GM15510 (cell line): ENCODE measurements around the gene KCNAB1.

Experiments used
- POLR2A ChIP-seq: IDR thresholded peaks from 3 replicates; pipeline ENCODE4 v1.6.1; 2011; ENCODE audit warnings: borderline replicate concordance; ENCODE audit not compliant: insufficient read length; ENCODE audit errors: extremely low read depth

KCNAB1 gene

DNA sequence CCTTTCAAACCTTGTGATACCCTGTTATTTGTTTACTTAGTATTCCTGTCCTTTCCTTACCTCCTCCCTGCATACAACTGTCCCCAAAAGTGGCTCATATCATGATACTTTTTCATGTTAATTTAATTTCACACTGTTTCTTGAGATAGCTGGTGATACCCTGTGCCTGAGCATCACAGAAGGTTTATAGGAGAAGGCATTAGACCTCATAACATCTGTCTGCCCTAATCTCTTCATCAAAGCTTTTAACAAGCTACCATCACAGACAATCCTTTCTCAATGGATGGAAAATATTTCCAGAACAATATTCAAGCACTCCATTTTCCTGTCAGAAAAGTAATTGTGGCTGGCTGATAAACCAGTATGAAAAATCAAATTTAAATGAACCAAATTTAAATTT, 353.0 kb downstream of the KCNAB1 start:
- TF ChIP-seq POLR2A = no peak

DNA sequence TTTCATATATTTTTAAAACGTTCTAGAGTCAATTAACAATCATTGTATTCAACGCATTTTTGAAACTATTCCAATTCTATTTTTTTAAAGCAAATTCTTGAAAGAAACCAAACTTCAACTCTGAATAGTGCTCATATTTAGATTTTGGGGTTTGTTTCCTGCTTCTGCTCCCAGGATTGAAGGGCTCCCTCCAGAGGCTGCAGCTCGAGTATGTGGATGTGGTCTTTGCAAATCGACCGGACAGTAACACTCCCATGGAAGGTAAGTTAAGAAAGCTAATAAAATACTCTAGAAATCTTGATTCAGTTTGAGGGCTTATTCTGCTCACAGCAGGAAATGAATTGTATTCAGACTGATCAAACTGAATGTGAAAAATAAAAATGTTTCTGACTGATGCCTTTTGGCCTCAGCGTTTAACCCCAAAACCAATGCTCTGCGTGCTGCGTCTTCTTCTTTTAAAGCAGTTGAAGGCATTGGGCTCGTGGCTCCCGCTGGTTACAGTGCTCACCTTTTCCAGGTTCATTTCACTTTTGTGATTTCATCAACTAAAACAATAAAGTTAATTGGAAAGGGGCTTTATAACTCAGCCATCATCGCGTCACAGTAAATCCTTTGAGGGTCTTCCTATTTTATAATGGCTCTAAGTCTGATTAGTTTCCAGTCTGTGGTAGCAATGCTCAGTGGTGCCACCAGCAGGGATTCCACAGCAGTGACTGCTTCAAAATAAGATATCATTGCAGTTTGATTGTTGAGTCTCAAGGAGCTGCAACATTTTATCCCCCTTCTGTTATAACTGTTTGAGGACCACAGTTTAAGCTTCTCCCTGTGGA, 354.4 kb downstream of the KCNAB1 start:
- no peak for TF ChIP-seq POLR2A

DNA sequence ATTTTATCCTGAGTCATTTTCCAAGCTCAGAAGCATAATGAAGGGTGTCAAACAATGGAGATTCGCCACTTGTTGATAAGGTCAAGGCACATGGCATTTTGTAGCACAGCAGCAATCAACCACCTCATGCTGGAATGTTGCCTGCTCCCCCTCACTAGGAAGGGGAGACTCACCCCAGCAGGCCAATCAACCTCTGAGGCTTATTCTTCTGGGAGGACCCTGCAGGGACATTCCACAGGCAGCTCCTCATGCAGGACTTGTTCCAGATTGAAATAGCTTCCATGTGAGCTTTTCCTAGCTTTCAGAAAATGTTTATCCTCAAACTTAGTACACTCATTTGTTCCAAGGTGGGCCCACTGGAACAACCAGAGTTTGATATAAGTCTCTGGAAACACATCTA, 356.9 kb downstream of the KCNAB1 start:
- no peak for TF ChIP-seq POLR2A

DNA sequence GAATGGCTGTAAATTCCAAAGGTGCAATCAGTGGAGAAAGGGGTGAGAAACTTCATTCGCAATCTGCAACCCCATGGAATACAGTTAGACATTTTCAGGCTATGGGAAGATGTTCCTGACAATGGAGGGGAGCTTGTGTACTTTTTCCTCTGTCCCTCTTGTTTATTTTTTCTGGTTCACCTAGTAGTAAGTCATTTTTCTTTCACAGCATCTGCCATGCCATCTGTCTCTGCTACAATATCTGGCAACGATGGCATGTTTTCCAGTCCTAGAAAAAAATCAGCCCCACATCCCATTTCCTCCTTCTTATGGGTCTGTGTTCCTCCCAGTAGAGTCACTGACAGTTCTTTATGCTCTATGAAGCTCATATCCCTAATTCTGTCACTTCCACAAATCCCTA, 358.5 kb downstream of the KCNAB1 start:
- TF ChIP-seq POLR2A = no peak

DNA sequence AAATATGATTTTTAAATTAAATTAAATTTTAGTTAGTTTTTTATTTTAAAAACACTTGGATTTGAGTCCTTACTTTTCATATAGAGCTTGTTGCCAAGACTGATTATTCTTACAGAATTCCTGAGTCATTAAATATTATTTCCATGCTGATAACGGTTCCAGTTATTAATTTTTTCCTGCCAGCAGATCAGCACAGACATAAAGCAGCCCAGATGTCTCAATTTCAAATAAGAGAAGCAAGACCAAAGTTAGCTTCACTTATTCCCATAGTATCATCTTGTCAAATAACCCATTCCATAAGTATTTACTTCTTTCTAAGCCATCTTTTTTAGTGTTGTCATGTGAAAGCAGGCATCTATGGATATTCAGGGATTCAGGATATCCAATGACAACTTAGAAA, 359.2 kb downstream of the KCNAB1 start:
- no peak for TF ChIP-seq POLR2A

DNA sequence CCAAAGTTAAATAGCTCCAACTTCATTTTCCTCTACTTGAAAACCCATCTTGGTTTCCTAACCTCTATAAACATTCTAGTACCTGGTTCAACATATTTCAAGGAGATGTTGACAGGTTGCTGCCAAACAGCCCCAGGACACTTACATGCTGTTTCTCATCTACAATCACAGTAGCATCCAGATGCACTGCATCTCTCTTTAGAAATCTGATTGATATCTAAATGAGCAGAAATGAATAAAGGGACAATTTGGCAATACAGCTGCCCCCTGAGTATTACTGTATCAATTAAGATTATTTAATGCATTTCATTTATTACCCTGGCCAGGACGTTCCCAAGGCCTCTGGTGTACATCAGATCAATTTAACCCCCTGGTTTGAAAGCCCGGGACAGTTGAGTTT, 360.6 kb downstream of the KCNAB1 start:
- no peak for TF ChIP-seq POLR2A

DNA sequence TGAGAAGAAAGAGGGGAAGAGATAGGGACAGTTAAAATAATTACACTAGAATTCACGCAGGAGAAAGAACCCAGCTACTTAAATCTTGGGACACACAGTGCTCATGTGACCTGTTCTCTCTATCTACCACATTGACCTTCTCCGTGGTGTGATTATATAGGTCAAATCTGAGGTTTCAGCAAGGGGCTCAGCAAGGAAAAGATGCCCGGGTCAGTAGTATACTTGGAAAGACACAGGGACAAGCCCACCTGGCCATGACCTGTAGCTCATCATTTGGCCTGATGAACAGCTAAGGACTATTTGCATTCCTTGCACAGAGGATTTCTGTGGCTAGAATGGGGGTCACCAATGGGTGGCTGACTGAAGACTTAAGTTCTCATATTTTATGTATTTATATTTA, 362.6 kb downstream of the KCNAB1 start:
- TF ChIP-seq POLR2A = no peak

DNA sequence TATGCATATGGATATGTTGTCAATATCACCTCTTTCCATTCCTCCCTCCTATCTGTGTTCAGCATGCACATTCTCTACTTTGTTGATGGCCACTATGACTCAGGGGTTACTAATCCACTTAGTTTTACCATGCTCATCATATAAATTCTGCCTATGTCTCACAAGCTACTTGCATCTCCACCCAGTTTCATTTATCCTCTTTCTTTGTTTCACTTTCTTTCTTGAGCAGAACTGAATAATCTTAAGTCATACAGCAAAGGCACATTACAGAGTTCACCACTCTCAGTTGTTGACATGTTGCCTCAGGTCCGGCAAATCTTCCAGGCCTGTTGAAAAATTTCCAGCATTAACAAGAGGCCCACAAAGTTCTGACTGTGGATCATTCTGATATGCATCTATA, 363.0 kb downstream of the KCNAB1 start:
- TF ChIP-seq POLR2A = no peak

DNA sequence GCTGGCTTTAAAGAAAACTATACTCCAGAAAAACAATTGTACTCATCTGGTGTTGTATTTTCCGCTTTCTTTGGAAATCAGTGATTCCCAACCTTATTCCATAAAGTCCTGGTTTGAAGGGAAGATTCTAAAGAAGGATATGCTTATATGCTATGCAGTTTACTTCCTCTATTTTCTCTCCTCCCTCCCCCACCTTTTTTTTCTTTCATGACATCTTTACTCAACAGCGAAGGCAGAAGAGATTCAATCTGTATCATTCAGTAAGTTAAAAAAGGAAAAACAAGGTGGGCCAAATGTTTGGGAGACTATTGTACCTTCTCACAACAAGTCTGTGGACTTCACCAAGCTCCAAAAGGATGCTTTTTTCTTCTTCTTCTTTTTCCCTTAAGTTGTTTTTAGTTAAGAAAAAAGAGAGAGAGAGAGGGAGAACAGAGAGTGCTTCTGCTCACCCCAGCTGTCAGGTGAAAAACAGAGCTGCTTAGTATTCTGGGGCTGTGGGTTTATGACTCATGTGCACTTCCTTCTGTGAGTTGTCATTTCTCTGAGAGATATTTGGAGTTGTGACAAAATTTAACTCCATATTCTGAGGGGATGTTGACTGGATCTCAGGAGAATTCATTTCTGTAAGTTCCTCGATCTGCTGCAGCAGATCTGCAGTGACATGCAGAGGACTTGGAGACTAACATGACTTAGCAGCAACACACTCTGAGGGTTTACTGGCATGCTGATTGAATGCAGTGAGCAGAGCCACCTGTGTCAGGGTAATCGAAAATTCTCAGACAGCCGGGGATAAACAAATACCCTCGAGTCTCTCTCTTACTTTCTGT, 363.8 kb downstream of the KCNAB1 start:
- TF ChIP-seq POLR2A = no peak

DNA sequence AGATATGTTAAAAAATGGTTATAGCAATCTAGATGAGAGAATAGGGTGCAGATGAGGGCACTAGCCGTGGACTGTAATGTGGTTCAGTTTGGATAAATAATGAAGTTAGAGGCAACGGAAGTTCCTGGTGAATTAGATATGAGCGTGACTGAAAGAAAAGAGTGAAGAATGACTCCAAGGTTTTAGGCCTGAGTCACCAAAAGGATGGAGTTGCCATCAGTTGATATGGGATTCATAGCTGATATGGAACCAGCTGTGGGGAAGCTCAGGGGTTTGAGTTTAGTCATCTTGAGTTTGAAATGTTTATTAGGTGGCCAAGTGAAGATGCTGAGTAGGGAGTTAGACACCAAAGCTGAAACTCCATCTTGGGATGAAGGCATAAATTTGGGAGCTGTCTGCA, 368.4 kb downstream of the KCNAB1 start:
- TF ChIP-seq POLR2A = no peak

DNA sequence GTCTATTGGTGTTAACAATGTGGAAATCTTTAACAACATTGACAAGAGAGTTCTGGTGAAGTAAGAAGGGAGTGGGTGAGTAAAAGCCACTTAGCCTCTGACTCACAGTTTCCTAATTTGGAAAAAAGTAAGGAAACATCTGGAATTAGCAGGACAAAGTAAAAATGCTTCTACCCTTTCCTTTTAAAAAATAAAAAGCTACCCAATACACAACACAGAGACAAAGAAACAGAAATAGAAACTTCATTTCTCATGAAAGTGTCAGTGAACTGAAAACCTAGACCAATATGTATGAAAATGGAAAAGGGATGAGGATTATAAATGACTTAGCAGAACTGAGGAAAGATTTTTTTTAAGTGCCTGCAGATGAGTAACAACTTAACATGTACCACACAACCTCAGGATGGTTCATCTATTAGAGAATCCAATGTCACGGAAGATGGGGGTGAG, 369.1 kb downstream of the KCNAB1 start:
- TF ChIP-seq POLR2A = no peak

DNA sequence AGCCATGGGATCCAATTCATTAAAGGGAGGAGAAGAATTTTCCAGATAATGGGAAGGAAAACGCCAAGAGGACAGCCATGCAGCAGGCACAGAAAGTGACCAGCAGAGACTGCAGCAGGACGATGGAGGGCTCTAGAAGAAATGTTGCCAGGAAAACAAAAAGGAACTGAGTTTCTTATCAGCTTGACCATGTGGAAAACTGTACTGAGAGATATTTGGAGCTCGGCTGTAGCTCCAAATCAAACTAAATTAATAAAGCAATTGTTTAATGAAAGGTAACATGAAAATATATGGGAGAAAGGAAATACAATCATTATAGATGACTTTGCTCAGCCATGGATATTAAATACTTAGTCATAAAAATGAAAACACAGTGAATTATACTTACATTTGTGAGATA, 370.8 kb downstream of the KCNAB1 start:
- TF ChIP-seq POLR2A = no peak

DNA sequence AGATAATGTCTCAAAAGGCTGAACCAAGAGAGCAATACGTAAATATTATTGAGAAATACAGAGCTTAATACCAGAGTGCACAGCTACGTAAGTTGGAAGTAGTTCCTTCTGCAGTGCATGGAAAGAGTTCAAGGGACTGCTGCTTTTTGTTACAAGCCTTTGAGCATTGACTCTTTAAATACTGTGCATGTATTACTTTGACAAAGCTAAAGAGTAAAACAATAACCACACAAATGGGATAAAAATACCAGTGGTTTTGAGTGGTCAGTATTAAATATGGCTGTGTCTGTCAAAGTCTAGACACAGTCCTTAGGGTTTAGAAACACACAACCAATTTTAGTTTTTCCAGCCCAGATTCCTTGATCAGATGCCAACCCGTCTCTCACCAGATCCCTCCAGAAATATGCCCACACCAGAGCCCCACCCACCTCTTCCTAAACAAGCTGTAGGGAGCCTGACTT, 372.5 kb downstream of the KCNAB1 start:
- no peak for TF ChIP-seq POLR2A

DNA sequence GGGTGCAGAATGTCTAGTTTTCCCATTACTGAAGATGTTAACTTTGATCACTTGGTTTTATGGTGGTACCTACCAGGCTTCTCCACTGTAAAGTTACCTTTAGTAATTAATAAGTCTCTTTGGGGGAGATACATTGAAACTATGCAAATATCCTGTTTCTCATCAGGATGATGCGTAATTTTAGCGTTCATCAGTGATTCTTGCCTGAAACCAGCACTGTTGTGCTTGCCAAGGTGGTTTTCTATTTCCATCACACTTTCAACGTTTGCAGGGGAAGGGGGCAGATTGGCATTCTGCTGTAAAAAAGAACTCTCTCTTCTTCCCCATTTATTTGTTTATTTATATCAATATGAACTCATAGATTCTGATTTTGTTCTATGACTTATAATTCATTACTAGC, 373.5 kb downstream of the KCNAB1 start:
- no peak for TF ChIP-seq POLR2A

DNA sequence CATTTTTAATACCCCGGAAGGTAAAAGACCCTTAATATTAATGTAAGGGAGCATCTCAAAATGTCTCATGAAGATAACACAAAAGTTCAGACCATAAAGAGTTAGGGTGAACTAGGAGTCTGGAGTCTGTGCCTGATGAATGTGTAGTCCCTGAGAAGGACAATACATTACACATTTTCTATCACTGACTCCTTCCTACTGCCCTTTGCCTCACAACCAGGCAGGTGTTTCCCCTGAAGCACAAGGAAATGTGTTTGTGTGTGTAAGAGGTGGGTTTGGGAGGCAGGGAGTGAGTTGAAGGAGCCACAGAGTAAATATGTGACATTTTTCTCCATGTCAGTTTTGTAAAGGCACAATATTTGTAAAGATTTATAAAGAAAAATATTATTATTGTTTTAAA, 375.4 kb downstream of the KCNAB1 start:
- no peak for TF ChIP-seq POLR2A

DNA sequence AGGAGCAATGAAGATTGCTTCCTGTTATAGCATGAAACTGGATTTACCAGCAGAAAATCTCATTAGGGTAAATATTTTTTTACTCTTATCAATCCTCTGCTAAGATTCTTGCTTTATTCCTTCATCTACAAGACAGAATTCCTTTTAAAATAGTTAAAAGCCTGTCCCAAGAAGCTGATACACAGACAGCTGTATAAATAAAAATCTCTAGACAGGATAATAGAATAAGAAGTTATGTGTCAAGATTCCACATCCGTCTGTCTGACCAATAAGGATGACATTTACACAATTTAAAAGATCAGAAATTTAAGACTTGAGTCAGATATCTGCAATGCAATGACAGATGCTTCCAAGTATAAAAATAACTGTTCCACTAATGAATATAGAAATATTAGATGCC, 376.9 kb downstream of the KCNAB1 start:
- no peak for TF ChIP-seq POLR2A
